SK-N-SH (cell line): ENCODE measurements around the gene BNC2. TPM values are rescaled to one million over a fixed set of nuclear protein-coding genes. Genes with fewer than 3 reads are reported as not detected.

Experiments
- CTCF ChIA-PET: fragments of 300-600, 350-600 bp; formaldehyde crosslinking; extraction: SDS; loops from one replicate; lab custom pipeline; 2021; lab: Yijun Ruan, JAX
- POLR2A ChIA-PET: fragments of 350-600 bp; sonication (Branson Sonifier 250); formaldehyde crosslinking; extraction: SDS; loops from one replicate; lab custom pipeline; 2020; ENCODE audit warnings: antibody characterized with exemption, inconsistent platforms; lab: Yijun Ruan, JAX
- DNase-seq: peaks from one replicate; pipeline ENCODE4 v3.0.0; 2012
- H2AFZ ChIP-seq: fragments of 200-600 bp; sonication (generic); 2 replicates; pipeline ENCODE4 v1.8.1; 2016; ENCODE audit warnings: antibody characterized with exemption, mild to moderate bottlenecking, low read depth
- H3F3A ChIP-seq: fragments of 200-600 bp; sonication (generic); replicated peaks from 2 replicates; pipeline ENCODE3; 2016; ENCODE audit warnings: antibody characterized with exemption, mild to moderate bottlenecking; ENCODE audit not compliant: insufficient read depth
- H3K27ac ChIP-seq, 2 experiments: fragments of 200-500 bp in 1 of 2; fragments of 200-600 bp in 1 of 2; sonication (Bioruptor generic) in 1 of 2; sonication (generic), shearing (Covaris generic) in 1 of 2; 2 replicates each; pipeline versions ENCODE4 v1.5.1 to v1.6.1; 2014 to 2016; ENCODE audit warnings: low read depth in 2 of 2, inconsistent platforms in 1 of 2, low read length in 1 of 2, mild to moderate bottlenecking in 1 of 2, mixed read lengths in 1 of 2
- H3K27me3 ChIP-seq: fragments of 200-600 bp; sonication (generic), shearing (Covaris generic); 2 replicates; pipeline ENCODE4 v1.6.1; 2016; ENCODE audit warnings: mixed run types; ENCODE audit not compliant: insufficient read depth
- H3K36me3 ChIP-seq, 2 experiments: fragments of 200-500 bp in 1 of 2; fragments of 200-600 bp in 1 of 2; sonication (Bioruptor generic) in 1 of 2; sonication (generic) in 1 of 2; replicated peaks in 1 of 2; 2 replicates each; pipeline versions ENCODE3 to v1.5.1; 2014 to 2016; ENCODE audit warnings: low read length in 1 of 2, mild to moderate bottlenecking in 1 of 2; ENCODE audit not compliant: insufficient read depth in 2 of 2, control insufficient read depth in 1 of 2
- H3K4me1 ChIP-seq, 2 experiments: fragments of 200-500 bp in 1 of 2; fragments of 200-600 bp in 1 of 2; sonication (Bioruptor generic) in 1 of 2; sonication (generic), shearing (Covaris generic) in 1 of 2; 2 replicates each; pipeline versions ENCODE4 v1.5.1 to v1.6.1; 2014 to 2016; ENCODE audit warnings: low read depth in 1 of 2, low read length in 1 of 2, mixed run types in 1 of 2; ENCODE audit not compliant: insufficient read depth in 2 of 2, control insufficient read depth in 1 of 2
- H3K4me2 ChIP-seq: fragments of 200-600 bp; sonication (generic), shearing (Covaris generic); 2 replicates; pipeline ENCODE4 v1.6.1; 2017; ENCODE audit warnings: mixed run types
- H3K4me3 ChIP-seq, 2 experiments: fragments of 200-500 bp in 1 of 2; fragments of 200-600 bp in 1 of 2; sonication (Bioruptor generic) in 1 of 2; sonication (generic), shearing (Covaris generic) in 1 of 2; 2 replicates each; pipeline versions ENCODE4 v1.5.1 to v1.8.1; 2014 to 2016; ENCODE audit warnings: low read depth in 2 of 2, inconsistent platforms in 1 of 2, low read length in 1 of 2, mild to moderate bottlenecking in 1 of 2, mixed read lengths in 1 of 2, moderate library complexity in 1 of 2
- H3K79me2 ChIP-seq: fragments of 200-600 bp; sonication (generic); 2 replicates; pipeline ENCODE4 v1.8.1; 2017; ENCODE audit warnings: mild to moderate bottlenecking; ENCODE audit not compliant: insufficient read depth
- H3K9ac ChIP-seq: fragments of 200-600 bp; sonication (generic); 2 replicates; pipeline ENCODE4 v1.6.1; 2017; ENCODE audit warnings: mixed run types
- H3K9me2 ChIP-seq: fragments of 200-600 bp; sonication (generic); 2 replicates; pipeline ENCODE4 v1.6.1; 2017; ENCODE audit warnings: mixed run types
- H3K9me3 ChIP-seq: fragments of 200-600 bp; sonication (generic); 2 replicates; pipeline ENCODE4 v1.6.1; 2017; ENCODE audit warnings: mixed run types, mild to moderate bottlenecking, moderate library complexity
- H4K20me1 ChIP-seq: fragments of 200-600 bp; sonication (generic); 2 replicates; pipeline ENCODE4 v1.6.1; 2017; ENCODE audit warnings: mild to moderate bottlenecking, mixed run types; ENCODE audit not compliant: insufficient read depth
- CHD2 ChIP-seq: fragments of 150-350 bp; IDR thresholded peaks from 2 replicates; pipeline ENCODE4 v1.6.1; 2018; ENCODE audit warnings: low read length; ENCODE audit not compliant: partially characterized antibody
- ELF1 ChIP-seq: IDR thresholded peaks from 2 replicates; pipeline ENCODE4 v1.4.0; 2012
- EP300 ChIP-seq, 2 experiments: IDR thresholded peaks; 2 replicates each; pipeline versions ENCODE4 v1.4.0 to v1.6.1; 2012; ENCODE audit warnings: borderline replicate concordance in 1 of 2, low read depth in 1 of 2, low read length in 1 of 2
- EZH2phosphoT487 ChIP-seq: fragments of 200-600 bp; sonication (generic); IDR thresholded peaks from 2 replicates; pipeline ENCODE4 v1.6.1; 2017; ENCODE audit warnings: low read depth, mixed run types, mild to moderate bottlenecking, antibody characterized with exemption, moderate library complexity, borderline replicate concordance
- FOXJ3 ChIP-seq: sonication (generic); formaldehyde crosslinking; IDR thresholded peaks from 2 replicates; pipeline ENCODE4 v1.5.1; 2020; ENCODE audit warnings: mild to moderate bottlenecking, missing genetic modification reagents
- GATA2 ChIP-seq: sonication (generic); formaldehyde crosslinking; IDR thresholded peaks from 2 replicates; pipeline ENCODE4 v1.5.0; 2020; ENCODE audit warnings: mild to moderate bottlenecking, missing genetic modification reagents
- JUND ChIP-seq: IDR thresholded peaks from 2 replicates; pipeline ENCODE4 v1.4.0; 2012
- MEF2A ChIP-seq: IDR thresholded peaks from 2 replicates; pipeline ENCODE4 v1.4.0; 2012; ENCODE audit warnings: low read depth, borderline replicate concordance
- NRF1 ChIP-seq: IDR thresholded peaks from 2 replicates; pipeline ENCODE4 v1.6.1; 2012; ENCODE audit warnings: low read depth, mild to moderate bottlenecking, low read length
- RAD21 ChIP-seq: IDR thresholded peaks from 2 replicates; pipeline ENCODE4 v1.6.1; 2012; ENCODE audit warnings: mild to moderate bottlenecking, low read length
- RFX5 ChIP-seq: IDR thresholded peaks from 2 replicates; pipeline ENCODE4 v1.6.1; 2012; ENCODE audit warnings: mild to moderate bottlenecking, improper control_type of control experiment, low read length
- SIN3A ChIP-seq: IDR thresholded peaks from 2 replicates; pipeline ENCODE4 v1.6.1; 2012; ENCODE audit warnings: low read depth, mild to moderate bottlenecking, low read length, moderate library complexity, borderline replicate concordance
- SMC3 ChIP-seq: IDR thresholded peaks from 2 replicates; pipeline ENCODE4 v1.6.1; 2012; ENCODE audit warnings: low read depth, low read length, improper control_type of control experiment
- TCF12 ChIP-seq: IDR thresholded peaks from 2 replicates; pipeline ENCODE4 v1.4.0; 2012
- YY1 ChIP-seq: IDR thresholded peaks from 2 replicates; pipeline ENCODE4 v1.4.0; 2012; ENCODE audit warnings: low read depth, mild to moderate bottlenecking
- WGBS: methylation state at CpG from one replicate; pipeline ENCODE4 v1.1.6; 2017; ENCODE audit warnings: low lambda C conversion rate; 5-methylcytosine and 5-hydroxymethylcytosine counted together
- polyA plus RNA-seq, 3 experiments: library from polyadenylated mRNA; depleted of rRNA; stranded (reverse); fragments of >200 nt; gene quantifications; 2 replicates each; pipeline ENCODE4 v1.2.3, GENCODE V29; 2012
- TF ChIP-seq, protein P1 (sequence below): IDR thresholded peaks from 2 replicates; pipeline ENCODE4 v1.4.0; 2012; ENCODE audit warnings: low read depth, borderline replicate concordance
- TF ChIP-seq, protein P2 (sequence below): IDR thresholded peaks from 2 replicates; pipeline ENCODE4 v1.4.0; 2012; ENCODE audit warnings: low read depth, borderline replicate concordance
- TF ChIP-seq, protein P3 (sequence below): fragments of 150-350 bp; IDR thresholded peaks from 2 replicates; pipeline ENCODE4 v1.6.1; 2017; ENCODE audit warnings: antibody characterized with exemption, low read length, low read depth, borderline replicate concordance
- TF ChIP-seq, protein P4 (sequence below): fragments of 200-600 bp; sonication (generic); IDR thresholded peaks from 2 replicates; pipeline ENCODE4 v1.6.1; 2017; ENCODE audit warnings: antibody characterized with exemption, mild to moderate bottlenecking, moderate library complexity
- TF ChIP-seq, protein P5 (sequence below): IDR thresholded peaks from 2 replicates; pipeline ENCODE4; 2012
- TF ChIP-seq, protein P6 (sequence below): IDR thresholded peaks from 2 replicates; pipeline ENCODE4 v1.4.0; 2012; ENCODE audit warnings: low read depth

The BNC2 gene
- polyA plus RNA-seq, 1 of the 3 experiments (the other 2 are of a cell fraction), result 8.8 TPM

DNA sequence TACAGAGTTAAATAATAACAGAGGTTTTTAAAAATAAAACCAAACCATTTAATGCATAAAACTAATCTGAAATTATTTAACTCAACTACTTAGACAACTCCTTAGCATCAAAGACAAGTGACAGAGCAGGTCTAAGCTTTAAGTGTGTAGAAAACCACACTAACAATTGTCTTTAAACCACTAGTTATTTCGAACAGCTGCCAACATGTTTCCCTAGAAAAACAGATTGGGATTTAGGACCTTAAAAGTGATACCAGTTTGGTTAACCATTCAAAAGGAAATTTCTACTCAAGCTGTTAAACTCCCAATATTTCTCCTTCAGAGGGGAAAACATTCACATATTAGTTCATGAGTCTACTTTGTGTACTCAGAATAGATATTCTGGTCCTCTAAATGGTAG lies 208.7 kb downstream of the BNC2 start:
- CTCF ChIA-PET, result no interaction called here
- TF ChIP-seq RFX5 (no peak), TCF12 (no peak), CHD2 (no peak), RAD21 (no peak), ELF1 (no peak), EP300 (IDR thresholded peaks at IDR 0.05; ENCODE audit: borderline replicate concordance in 1 of 2, low read depth in 1 of 2, low read length in 1 of 2) (no peak), FOXJ3 (no peak)
- TF ChIP-seq, protein P1, sequence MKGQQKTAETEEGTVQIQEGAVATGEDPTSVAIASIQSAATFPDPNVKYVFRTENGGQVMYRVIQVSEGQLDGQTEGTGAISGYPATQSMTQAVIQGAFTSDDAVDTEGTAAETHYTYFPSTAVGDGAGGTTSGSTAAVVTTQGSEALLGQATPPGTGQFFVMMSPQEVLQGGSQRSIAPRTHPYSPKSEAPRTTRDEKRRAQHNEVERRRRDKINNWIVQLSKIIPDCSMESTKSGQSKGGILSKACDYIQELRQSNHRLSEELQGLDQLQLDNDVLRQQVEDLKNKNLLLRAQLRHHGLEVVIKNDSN, result no peak
- TF ChIP-seq, protein P2, sequence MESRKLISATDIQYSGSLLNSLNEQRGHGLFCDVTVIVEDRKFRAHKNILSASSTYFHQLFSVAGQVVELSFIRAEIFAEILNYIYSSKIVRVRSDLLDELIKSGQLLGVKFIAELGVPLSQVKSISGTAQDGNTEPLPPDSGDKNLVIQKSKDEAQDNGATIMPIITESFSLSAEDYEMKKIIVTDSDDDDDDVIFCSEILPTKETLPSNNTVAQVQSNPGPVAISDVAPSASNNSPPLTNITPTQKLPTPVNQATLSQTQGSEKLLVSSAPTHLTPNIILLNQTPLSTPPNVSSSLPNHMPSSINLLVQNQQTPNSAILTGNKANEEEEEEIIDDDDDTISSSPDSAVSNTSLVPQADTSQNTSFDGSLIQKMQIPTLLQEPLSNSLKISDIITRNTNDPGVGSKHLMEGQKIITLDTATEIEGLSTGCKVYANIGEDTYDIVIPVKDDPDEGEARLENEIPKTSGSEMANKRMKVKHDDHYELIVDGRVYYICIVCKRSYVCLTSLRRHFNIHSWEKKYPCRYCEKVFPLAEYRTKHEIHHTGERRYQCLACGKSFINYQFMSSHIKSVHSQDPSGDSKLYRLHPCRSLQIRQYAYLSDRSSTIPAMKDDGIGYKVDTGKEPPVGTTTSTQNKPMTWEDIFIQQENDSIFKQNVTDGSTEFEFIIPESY, result no peak
- TF ChIP-seq, protein P3, sequence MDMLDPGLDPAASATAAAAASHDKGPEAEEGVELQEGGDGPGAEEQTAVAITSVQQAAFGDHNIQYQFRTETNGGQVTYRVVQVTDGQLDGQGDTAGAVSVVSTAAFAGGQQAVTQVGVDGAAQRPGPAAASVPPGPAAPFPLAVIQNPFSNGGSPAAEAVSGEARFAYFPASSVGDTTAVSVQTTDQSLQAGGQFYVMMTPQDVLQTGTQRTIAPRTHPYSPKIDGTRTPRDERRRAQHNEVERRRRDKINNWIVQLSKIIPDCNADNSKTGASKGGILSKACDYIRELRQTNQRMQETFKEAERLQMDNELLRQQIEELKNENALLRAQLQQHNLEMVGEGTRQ, result no peak
- TF ChIP-seq, protein P4, sequence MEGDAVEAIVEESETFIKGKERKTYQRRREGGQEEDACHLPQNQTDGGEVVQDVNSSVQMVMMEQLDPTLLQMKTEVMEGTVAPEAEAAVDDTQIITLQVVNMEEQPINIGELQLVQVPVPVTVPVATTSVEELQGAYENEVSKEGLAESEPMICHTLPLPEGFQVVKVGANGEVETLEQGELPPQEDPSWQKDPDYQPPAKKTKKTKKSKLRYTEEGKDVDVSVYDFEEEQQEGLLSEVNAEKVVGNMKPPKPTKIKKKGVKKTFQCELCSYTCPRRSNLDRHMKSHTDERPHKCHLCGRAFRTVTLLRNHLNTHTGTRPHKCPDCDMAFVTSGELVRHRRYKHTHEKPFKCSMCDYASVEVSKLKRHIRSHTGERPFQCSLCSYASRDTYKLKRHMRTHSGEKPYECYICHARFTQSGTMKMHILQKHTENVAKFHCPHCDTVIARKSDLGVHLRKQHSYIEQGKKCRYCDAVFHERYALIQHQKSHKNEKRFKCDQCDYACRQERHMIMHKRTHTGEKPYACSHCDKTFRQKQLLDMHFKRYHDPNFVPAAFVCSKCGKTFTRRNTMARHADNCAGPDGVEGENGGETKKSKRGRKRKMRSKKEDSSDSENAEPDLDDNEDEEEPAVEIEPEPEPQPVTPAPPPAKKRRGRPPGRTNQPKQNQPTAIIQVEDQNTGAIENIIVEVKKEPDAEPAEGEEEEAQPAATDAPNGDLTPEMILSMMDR, result no peak
- H3K9me3 ChIP-seq, result no peaks in the 10 kb centered on the region
- H4K20me1 ChIP-seq, result no peaks in the 10 kb centered on the region
- peaks cover 48% of the 10 kb centered on the region for H3K79me2 ChIP-seq
- H3K4me2 ChIP-seq, result no peak overlapping the region
- H3K9me2 ChIP-seq, result no peaks in the 10 kb centered on the region
- no peaks in the 10 kb centered on the region; a peak in 1 of 4 replicates for H3K4me1 ChIP-seq
- WGBS, result 100% methylated on average over 1 of the region's 1 CpG
- no peak overlapping the region for H2AFZ ChIP-seq
- H3K4me3 ChIP-seq, result no peak overlapping the region
- H3K9ac ChIP-seq, result no peak overlapping the region
- POLR2A ChIA-PET, result no interaction called here
- no peaks in the 10 kb centered on the region for H3K27me3 ChIP-seq
- H3K36me3 ChIP-seq, result peaks cover 0 to 6% of the 10 kb centered on the region in 2 experiments
- no peak overlapping the region for H3K27ac ChIP-seq
- H3F3A ChIP-seq, result no peaks in the 10 kb centered on the region
- no peak for DNase-seq

DNA sequence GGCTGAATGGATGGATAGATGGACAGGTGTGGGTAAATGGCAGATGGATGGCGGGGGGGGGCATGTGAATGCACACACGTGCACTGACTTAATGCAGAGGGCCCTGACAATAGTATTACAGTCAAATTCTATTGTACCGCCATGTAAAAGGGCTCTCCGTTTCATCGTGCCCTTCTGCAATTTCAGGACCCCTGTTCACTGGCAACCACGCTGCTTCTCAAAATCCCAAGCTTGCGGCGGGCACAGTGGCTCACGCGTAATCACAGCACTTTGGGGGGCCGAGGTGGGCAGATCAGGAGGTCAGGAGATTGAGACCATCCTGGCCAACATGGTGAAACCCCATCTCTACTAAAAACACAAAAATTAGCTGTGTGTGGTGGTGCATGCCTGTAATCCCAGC lies 211.4 kb downstream of the BNC2 start:
- POLR2A ChIA-PET, result interaction anchor here (0.6 kb wide), 1 partner anchor 174 kb away, joined by 3 read pairs; no protein-coding TSS in a partner anchor
- Histone ChIP-seq H3F3A (no peaks in the 10 kb centered on the region), H4K20me1 (no peaks in the 10 kb centered on the region), H3K27me3 (no peaks in the 10 kb centered on the region), H3K9me3 (no peaks in the 10 kb centered on the region), H3K9me2 (no peaks in the 10 kb centered on the region), H2AFZ (no peak overlapping the region), H3K79me2 (peaks cover 44% of the 10 kb centered on the region), H3K4me1 (peaks cover 0 to 10% of the 10 kb centered on the region in 2 experiments; a peak in 2 of 4 replicates), H3K27ac (no peak overlapping the region), H3K9ac (no peak overlapping the region), H3K36me3 (peaks cover 0 to 6% of the 10 kb centered on the region in 2 experiments), H3K4me2 (no peak overlapping the region), H3K4me3 (no peak overlapping the region)
- WGBS, result 90% methylated on average over 11 of the region's 11 CpGs
- DNase-seq, result no peak
- CTCF ChIA-PET, result no interaction called here
- no peak for TF ChIP-seq EZH2phosphoT487
- no peak for TF ChIP-seq YY1
- TF ChIP-seq FOXJ3, result no peak
- TF ChIP-seq TCF12, result no peak
- TF ChIP-seq GATA2 (CRISPR knock-in tag), result no peak
- TF ChIP-seq RFX5, result no peak
- no peak for TF ChIP-seq JUND
- no peak for TF ChIP-seq RAD21
- no peak for TF ChIP-seq MEF2A
- TF ChIP-seq SMC3, result no peak
- TF ChIP-seq, protein P5, sequence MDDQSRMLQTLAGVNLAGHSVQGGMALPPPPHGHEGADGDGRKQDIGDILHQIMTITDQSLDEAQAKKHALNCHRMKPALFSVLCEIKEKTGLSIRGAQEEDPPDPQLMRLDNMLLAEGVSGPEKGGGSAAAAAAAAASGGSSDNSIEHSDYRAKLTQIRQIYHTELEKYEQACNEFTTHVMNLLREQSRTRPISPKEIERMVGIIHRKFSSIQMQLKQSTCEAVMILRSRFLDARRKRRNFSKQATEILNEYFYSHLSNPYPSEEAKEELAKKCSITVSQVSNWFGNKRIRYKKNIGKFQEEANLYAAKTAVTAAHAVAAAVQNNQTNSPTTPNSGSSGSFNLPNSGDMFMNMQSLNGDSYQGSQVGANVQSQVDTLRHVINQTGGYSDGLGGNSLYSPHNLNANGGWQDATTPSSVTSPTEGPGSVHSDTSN, result no peak
- TF ChIP-seq NRF1, result no peak
- TF ChIP-seq SIN3A, result no peak
- TF ChIP-seq, protein P6, sequence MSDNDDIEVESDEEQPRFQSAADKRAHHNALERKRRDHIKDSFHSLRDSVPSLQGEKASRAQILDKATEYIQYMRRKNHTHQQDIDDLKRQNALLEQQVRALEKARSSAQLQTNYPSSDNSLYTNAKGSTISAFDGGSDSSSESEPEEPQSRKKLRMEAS, result no peak
